Natural killer cell (primary cell): ENCODE measurements around the gene SP8. TPM values are rescaled to one million over a fixed set of nuclear protein-coding genes. Genes with fewer than 3 reads are reported as not detected.

ENCODE experiments used
- ATAC-seq, 3 donors: fragments of 150-1000 bp in 2 of 3; fragments of 200-7000 bp in 1 of 3; cut with Tn5 transposase; 1 replicate in 1 of 3; 2 replicates in 2 of 3; pipeline ENCODE4 v1.10.0; 2021; ENCODE audit warnings: mild to moderate bottlenecking in 2 of 3, moderate library complexity in 2 of 3
- DNase-seq, 2 donors: peaks; one replicate each; pipeline versions ENCODE4 v3.0.0 to v3.0.0-alpha.2; 2013 to 2021; ENCODE audit warnings: mixed read lengths in 1 of 2
- H3K27ac ChIP-seq: one replicate; pipeline ENCODE4 v1.5.1; 2013; ENCODE audit warnings: mild to moderate bottlenecking, low read length
- H3K27me3 ChIP-seq: one replicate; pipeline ENCODE4 v1.6.1; 2013; ENCODE audit warnings: low read length; ENCODE audit not compliant: control insufficient read depth, insufficient read depth
- H3K36me3 ChIP-seq: one replicate; pipeline ENCODE4 v1.6.1; 2013; ENCODE audit warnings: low read length; ENCODE audit not compliant: control insufficient read depth, insufficient read depth
- H3K4me1 ChIP-seq: one replicate; pipeline ENCODE4 v1.6.1; 2013; ENCODE audit warnings: low read length; ENCODE audit not compliant: control insufficient read depth, insufficient read depth
- H3K4me3 ChIP-seq: one replicate; pipeline ENCODE4 v1.5.1; 2013; ENCODE audit warnings: low read length
- H3K9me3 ChIP-seq: one replicate; pipeline ENCODE4 v1.6.1; 2013; ENCODE audit warnings: low read length; ENCODE audit not compliant: control insufficient read depth, insufficient read depth
- H3K27ac Mint-ChIP-seq, 2 donors: one replicate each; pipeline ENCODE4 v1.8.0; 2022; ENCODE audit warnings: mild to moderate bottlenecking in 2 of 2, mixed read lengths in 2 of 2, moderate library complexity in 1 of 2
- H3K27me3 Mint-ChIP-seq, 2 donors: one replicate each; pipeline ENCODE4 v1.8.0; 2022; ENCODE audit warnings: low read depth in 2 of 2, mixed read lengths in 2 of 2
- H3K36me3 Mint-ChIP-seq: one replicate; pipeline ENCODE4 v1.8.0; 2022; ENCODE audit warnings: mixed read lengths
- H3K4me1 Mint-ChIP-seq, 2 donors: one replicate each; pipeline ENCODE4 v1.8.0; 2022; ENCODE audit warnings: mixed read lengths in 2 of 2
- H3K4me3 Mint-ChIP-seq: one replicate; pipeline ENCODE4 v1.8.0; 2022; ENCODE audit warnings: mild to moderate bottlenecking, moderate library complexity, mixed read lengths
- H3K9me3 Mint-ChIP-seq, 2 donors: one replicate each; pipeline ENCODE4 v1.8.0; 2022; ENCODE audit warnings: mixed read lengths in 2 of 2
- CTCF ChIP-seq: fragments of 200-600 bp; IDR thresholded peaks from one replicate; pipeline ENCODE4 v1.8.0; 2022; ENCODE audit warnings: antibody characterized with exemption
- WGBS: methylation state at CpG from one replicate; pipeline ENCODE4 v1.1.7; 2013; ENCODE audit warnings: missing lambda C conversion rate; ENCODE audit not compliant: insufficient coverage; 5-methylcytosine and 5-hydroxymethylcytosine counted together
- intact Hi-C: fragments of 100-400 bp; cut with micrococcal nuclease; formaldehyde crosslinking; loops from one replicate; pipeline ENCODE4 v1.14.2; 2022
- total RNA-seq, 4 donors: library from RNA; stranded (reverse); fragments of 120-200 nt in 1 of 4; gene quantifications; one replicate each; pipeline versions ENCODE4 v1.2.3 to v1.2.4, GENCODE V29; 2013 to 2022

The SP8 gene
- total RNA-seq, 3 donors from 2014 or later (not counting 1 experiment from before 2014, with no cell fraction given): not detected

- H3K36me3 ChIP-seq: no peaks in the 10 kb centered on the region
- peaks cover 0 to 2% of the 10 kb centered on the region in 2 donors for H3K9me3 Mint-ChIP-seq
- no peaks in the 10 kb centered on the region for H3K9me3 ChIP-seq
- H3K4me3 Mint-ChIP-seq: no peak overlapping the region
- H3K36me3 Mint-ChIP-seq: no peaks in the 10 kb centered on the region
- no peaks in the 10 kb centered on the region for H3K4me1 ChIP-seq
- ATAC-seq: no peak
- no peak overlapping the region for H3K27ac ChIP-seq
- no peak overlapping the region for H3K27ac Mint-ChIP-seq
- TF ChIP-seq CTCF: no peak
- H3K27me3 ChIP-seq: no peaks in the 10 kb centered on the region
- intact Hi-C loops: no loop called here
- no peak overlapping the region for H3K4me3 ChIP-seq
- H3K27me3 Mint-ChIP-seq: no peaks in the 10 kb centered on the region
- H3K4me1 Mint-ChIP-seq: no peaks in the 10 kb centered on the region
- DNase-seq: no peak
Observed at GRCh38 chr7:20831956-20832355, 45.3 kb upstream of the SP8 start.

DNA sequence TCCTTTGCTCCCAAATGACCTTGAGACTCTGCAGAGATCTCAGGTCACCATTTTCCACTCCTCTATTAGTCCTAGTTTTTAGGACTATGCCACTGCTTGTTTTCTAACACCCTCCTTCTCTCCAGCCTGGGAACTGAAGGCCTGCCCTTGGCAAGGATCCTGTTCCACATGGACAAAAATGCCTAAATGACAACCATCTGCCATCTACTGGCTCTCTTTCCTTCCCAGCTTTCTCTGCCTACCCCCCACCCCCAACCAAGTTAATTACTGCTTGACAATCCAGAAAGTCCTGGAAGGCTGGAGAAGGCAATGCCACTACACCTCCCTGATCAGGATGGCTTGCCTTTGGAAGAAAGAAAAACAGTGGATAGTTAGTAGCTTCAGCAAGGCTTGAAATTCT, 44.8 kb upstream of the SP8 start:
- Mint-ChIP-seq H3K27me3 (no peaks in the 10 kb centered on the region), H3K4me1 (no peaks in the 10 kb centered on the region), H3K9me3 (peaks cover 0 to 2% of the 10 kb centered on the region in 2 donors), H3K36me3 (no peaks in the 10 kb centered on the region), H3K27ac (no peak overlapping the region), H3K4me3 (no peak overlapping the region)
- ATAC-seq (no peak), DNase-seq (no peak)
- intact Hi-C loops: no loop called here
- H3K4me3 ChIP-seq: no peak overlapping the region
- no peaks in the 10 kb centered on the region for H3K27me3 ChIP-seq
- no peaks in the 10 kb centered on the region for H3K4me1 ChIP-seq
- no peaks in the 10 kb centered on the region for H3K36me3 ChIP-seq
- no peak overlapping the region for H3K27ac ChIP-seq
- TF ChIP-seq CTCF: no peak
- no peaks in the 10 kb centered on the region for H3K9me3 ChIP-seq

DNA sequence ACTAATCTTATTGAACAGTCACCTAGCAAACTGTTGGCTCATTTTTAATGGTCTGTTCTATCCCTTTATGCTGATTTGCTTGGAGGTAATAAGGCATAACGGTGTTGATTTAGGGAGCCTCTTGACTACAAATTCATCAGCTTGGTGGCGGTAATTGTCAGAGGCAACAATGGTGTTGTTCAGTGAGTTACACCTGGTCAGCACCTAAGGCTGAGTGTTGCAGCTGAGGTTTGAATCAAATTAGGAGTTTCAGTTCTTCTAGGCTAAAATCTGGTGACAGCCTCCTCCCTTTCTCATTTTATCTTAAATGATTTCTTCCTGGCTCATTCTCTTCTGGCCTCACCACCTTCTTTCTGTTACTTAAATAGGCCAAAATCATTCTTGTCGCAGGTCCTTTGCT, 42.3 kb upstream of the SP8 start:
- Histone ChIP-seq H3K36me3 (no peaks in the 10 kb centered on the region), H3K27ac (no peak overlapping the region), H3K9me3 (no peaks in the 10 kb centered on the region), H3K4me3 (no peak overlapping the region), H3K4me1 (no peaks in the 10 kb centered on the region), H3K27me3 (no peaks in the 10 kb centered on the region)
- H3K4me1 Mint-ChIP-seq: no peaks in the 10 kb centered on the region
- H3K27ac Mint-ChIP-seq: no peak overlapping the region
- H3K36me3 Mint-ChIP-seq: no peaks in the 10 kb centered on the region
- DNase-seq (no peak), ATAC-seq (no peak)
- no peaks in the 10 kb centered on the region for H3K27me3 Mint-ChIP-seq
- H3K9me3 Mint-ChIP-seq: no peaks in the 10 kb centered on the region
- TF ChIP-seq CTCF: no peak
- 88% methylated on average over 3 of the region's 3 CpGs for WGBS
- intact Hi-C loops: no loop called here
- H3K4me3 Mint-ChIP-seq: no peak overlapping the region

DNA sequence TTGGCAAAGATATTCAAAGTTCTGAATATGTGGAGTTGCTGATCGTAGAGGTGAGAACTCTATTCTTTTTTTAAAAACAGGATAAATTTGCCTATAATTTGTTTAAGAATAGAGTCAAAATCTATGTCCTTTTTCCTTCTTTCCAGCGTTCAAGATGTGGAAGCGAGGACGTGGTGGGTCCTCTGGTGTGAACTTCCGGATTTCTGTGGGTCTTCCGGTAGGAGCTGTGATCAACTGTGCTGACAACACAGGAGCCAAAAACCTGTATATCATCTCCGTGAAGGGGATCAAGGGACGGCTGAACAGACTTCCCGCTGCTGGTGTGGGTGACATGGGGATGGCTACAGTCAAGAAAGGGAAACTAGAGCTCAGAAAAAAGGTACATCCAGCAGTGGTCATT, 40.5 kb upstream of the SP8 start:
- Mint-ChIP-seq H3K36me3 (no peaks in the 10 kb centered on the region), H3K27ac (no peak overlapping the region), H3K4me1 (no peaks in the 10 kb centered on the region)

More for the DNA sequence above, 40.5 kb upstream of the SP8 start:
- 88% methylated on average over 8 of the region's 9 CpGs for WGBS
- no peak for ATAC-seq
- DNase-seq: no peak
- Histone ChIP-seq H3K9me3 (no peaks in the 10 kb centered on the region), H3K27me3 (no peaks in the 10 kb centered on the region), H3K36me3 (no peaks in the 10 kb centered on the region), H3K27ac (no peak overlapping the region), H3K4me3 (no peak overlapping the region), H3K4me1 (no peaks in the 10 kb centered on the region)
- H3K4me3 Mint-ChIP-seq: no peak overlapping the region
- TF ChIP-seq CTCF: no peak
- no peaks in the 10 kb centered on the region for H3K27me3 Mint-ChIP-seq
- H3K9me3 Mint-ChIP-seq: no peaks in the 10 kb centered on the region
- intact Hi-C loops: no loop called here
